ENCODE data around the gene MTFR1L. TPM values are rescaled to one million over a fixed set of nuclear protein-coding genes. Genes with fewer than 3 reads are reported as not detected.

Gene MTFR1L
- total RNA-seq, 2 donors from 2014 or later, result 39.6 to 58.8 TPM

DNA sequence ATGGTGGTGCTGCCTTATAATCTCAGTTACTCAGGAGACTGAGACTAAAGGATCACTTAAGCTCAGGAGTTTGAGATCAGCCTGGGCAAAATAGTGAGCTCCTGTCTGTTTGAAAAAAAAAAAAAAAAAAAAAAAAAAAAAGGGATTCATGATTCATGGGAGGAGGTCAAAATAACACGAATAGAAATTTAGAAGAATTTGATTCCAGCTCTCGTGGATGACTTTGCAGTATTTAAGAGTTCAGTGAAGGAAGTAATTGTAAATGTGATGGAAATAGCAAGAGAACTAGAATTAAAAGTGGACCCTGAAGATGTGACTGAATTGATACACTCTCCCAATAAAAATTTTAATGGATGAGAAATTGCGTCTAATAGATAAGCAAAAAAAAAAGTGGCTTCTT lies 23.7 kb downstream of the MTFR1L start:
- ATAC-seq (replicated peaks), result no peak

DNA sequence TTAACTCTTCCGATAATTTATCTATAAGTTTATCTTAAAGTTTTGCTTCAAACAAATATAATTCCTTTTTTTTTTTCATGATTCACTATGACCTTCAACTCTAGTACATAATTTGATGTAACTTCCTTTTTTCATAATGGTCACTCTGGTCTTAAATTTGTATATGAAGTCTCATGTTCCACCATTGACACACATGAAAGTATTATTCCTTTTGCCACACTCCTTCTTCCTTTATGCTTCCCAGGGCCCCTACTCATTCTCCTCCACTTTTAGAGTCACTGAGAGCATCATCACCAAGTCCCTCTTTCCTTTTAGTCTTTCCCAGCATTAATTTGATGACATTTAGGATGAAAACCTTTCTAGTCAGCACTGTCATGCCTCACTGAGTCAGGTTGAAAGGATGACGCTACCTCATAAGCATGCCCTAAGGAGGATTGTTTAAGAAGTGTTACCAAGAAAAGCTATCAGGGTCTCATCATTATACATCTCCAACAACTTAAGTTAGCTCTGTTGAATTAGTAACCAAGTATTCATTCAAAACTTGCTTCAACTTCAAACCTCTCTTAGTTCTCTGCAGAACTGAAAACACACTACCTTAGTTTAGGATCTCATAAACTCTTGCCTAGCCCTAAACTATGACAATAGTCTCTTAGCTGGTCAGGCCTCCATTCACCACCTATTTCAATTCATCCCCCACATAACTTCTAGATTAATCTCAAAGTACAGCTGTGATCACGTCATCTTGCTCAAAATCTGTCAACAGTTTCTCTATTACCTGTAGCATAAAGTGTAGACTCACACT lies 25.0 kb downstream of the MTFR1L start:
- ATAC-seq (replicated peaks), result no peak
- H3K27ac Mint-ChIP-seq, result no peak overlapping the region
- H3K9me3 Mint-ChIP-seq, result peaks cover 9% of the 10 kb centered on the region
- no peaks in the 10 kb centered on the region for H3K27me3 Mint-ChIP-seq
- H3K4me3 Mint-ChIP-seq, result no peak overlapping the region
- no peaks in the 10 kb centered on the region for H3K4me1 Mint-ChIP-seq
- no peaks in the 10 kb centered on the region for H3K36me3 Mint-ChIP-seq (ENCODE audit: low read depth)

More for the DNA sequence above, 23.7 kb downstream of the MTFR1L start:
- no peak overlapping the region for H3K27ac Mint-ChIP-seq
- no peaks in the 10 kb centered on the region for H3K4me1 Mint-ChIP-seq
- peaks cover 9% of the 10 kb centered on the region for H3K9me3 Mint-ChIP-seq
- no peaks in the 10 kb centered on the region for H3K27me3 Mint-ChIP-seq
- no peaks in the 10 kb centered on the region for H3K36me3 Mint-ChIP-seq (ENCODE audit: low read depth)
- no peak overlapping the region for H3K4me3 Mint-ChIP-seq

DNA sequence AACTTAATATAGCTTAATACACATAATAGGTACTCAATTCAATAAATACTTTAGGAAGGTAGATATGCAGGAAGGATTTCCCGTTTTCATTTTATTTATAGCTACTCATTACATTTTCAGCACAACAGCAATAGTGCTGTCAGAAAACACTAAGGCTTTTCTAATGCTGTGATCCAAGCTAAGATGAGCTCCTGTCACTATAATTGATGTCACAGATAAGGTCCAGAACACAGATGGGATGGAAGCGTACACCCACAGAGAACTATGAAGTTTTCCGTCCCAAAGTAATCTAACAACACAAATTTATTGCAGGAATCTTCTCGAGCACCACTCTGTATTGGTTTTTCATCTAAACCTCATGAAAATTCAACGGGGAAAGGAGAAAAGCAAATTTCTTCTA lies 25.9 kb downstream of the MTFR1L start:
- no peak for ATAC-seq (replicated peaks)
- no peaks in the 10 kb centered on the region for H3K36me3 Mint-ChIP-seq (ENCODE audit: low read depth)
- no peak overlapping the region for H3K4me3 Mint-ChIP-seq
- no peak overlapping the region for H3K27ac Mint-ChIP-seq
- no peaks in the 10 kb centered on the region for H3K9me3 Mint-ChIP-seq
- no peaks in the 10 kb centered on the region for H3K27me3 Mint-ChIP-seq
- H3K4me1 Mint-ChIP-seq, result no peaks in the 10 kb centered on the region

DNA sequence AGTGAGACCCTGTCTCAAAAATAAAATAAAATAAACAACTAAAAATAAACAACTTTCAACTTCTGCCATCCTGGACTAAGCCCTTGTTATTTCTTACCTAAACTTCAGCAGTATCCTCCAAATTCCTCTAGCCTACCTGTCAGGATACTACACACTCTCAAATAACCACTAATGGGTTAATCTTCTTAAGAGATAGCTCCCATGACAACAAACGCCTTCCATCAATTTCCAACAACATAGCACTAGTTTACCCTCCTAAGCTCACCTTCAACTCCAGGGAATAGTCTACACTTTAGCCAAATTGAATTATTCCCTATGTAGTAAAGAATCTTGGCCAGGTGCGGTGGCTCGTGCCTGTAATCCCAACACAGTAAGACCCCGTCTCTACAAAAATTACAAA lies 28.2 kb downstream of the MTFR1L start:
- Mint-ChIP-seq H3K9me3 (no peaks in the 10 kb centered on the region), H3K27ac (no peak overlapping the region), H3K4me1 (no peaks in the 10 kb centered on the region), H3K27me3 (no peaks in the 10 kb centered on the region), H3K4me3 (no peak overlapping the region), H3K36me3 (ENCODE audit: low read depth) (no peaks in the 10 kb centered on the region)
- no peak for ATAC-seq (replicated peaks)

DNA sequence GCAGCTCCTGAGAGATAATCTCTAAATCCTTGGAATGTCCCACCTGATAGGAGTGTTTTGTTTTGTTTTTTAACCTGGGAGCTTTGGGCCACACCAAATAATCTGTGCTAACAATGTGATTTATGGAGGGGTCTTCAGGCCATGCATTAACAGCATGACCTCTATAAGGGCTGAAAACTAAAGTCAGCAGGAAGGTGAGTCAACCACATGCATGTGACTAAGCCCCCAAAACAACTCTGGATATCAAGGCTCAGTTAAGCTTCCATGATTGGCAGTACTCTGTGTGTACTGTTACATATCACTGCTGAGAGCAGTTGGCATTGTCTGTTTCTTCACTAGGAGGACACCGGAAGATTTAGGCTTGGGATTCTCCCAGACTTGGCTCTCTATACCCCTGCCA lies 28.8 kb downstream of the MTFR1L start:
- Mint-ChIP-seq H3K9me3 (no peaks in the 10 kb centered on the region), H3K36me3 (ENCODE audit: low read depth) (no peaks in the 10 kb centered on the region), H3K4me1 (no peaks in the 10 kb centered on the region), H3K4me3 (no peak overlapping the region), H3K27ac (no peak overlapping the region), H3K27me3 (no peaks in the 10 kb centered on the region)
- no peak for ATAC-seq (replicated peaks)

DNA sequence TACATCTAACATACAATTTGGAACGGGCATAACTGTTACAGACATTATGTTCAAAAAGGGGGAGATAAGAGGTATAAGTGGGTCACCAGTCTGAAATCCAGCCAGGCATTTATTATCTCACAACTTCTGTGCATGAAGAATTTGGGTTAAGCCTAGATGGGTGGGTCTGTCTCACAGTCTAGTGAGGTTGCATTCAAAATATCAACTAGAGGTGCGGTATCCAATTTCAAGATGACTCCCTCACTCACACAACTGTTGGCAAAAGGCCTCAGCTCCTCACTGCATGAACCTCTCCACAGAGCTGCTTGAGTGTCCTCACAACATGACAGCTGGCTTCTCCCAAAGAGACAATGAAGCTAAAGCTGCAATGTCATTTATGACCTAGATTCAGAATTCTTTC lies 34.8 kb downstream of the MTFR1L start:
- H3K4me3 Mint-ChIP-seq, result no peak overlapping the region
- no peak overlapping the region for H3K27ac Mint-ChIP-seq
- peaks cover 9% of the 10 kb centered on the region for H3K4me1 Mint-ChIP-seq
- no peak for ATAC-seq (replicated peaks)
- no peaks in the 10 kb centered on the region for H3K36me3 Mint-ChIP-seq (ENCODE audit: low read depth)
- no peaks in the 10 kb centered on the region for H3K27me3 Mint-ChIP-seq
- H3K9me3 Mint-ChIP-seq, result no peaks in the 10 kb centered on the region

DNA sequence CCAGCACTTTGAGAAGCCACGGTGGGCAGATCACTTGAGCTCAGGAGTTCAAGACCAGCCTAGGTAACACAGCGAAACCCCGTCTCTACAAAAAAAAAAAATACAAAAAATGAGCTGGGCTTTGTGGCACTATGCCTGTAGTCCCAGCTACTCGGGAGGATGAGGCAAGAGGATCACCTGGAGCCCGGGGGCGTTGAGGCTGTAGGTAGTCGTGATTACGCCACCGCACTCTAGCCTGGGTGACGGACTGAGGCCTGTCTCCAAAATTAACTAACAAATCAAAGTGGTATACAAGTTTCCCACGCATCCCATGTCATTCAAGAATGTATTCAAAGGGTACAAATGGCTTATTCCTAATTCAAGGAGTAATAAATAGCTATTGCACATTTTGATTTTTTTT lies 37.1 kb downstream of the MTFR1L start:
- H3K27ac Mint-ChIP-seq, result no peak overlapping the region
- no peak overlapping the region for H3K4me3 Mint-ChIP-seq
- no peak for ATAC-seq (replicated peaks)
- H3K36me3 Mint-ChIP-seq (ENCODE audit: low read depth), result no peaks in the 10 kb centered on the region
- peaks cover 9% of the 10 kb centered on the region for H3K4me1 Mint-ChIP-seq
- no peaks in the 10 kb centered on the region for H3K27me3 Mint-ChIP-seq
- H3K9me3 Mint-ChIP-seq, result no peaks in the 10 kb centered on the region

DNA sequence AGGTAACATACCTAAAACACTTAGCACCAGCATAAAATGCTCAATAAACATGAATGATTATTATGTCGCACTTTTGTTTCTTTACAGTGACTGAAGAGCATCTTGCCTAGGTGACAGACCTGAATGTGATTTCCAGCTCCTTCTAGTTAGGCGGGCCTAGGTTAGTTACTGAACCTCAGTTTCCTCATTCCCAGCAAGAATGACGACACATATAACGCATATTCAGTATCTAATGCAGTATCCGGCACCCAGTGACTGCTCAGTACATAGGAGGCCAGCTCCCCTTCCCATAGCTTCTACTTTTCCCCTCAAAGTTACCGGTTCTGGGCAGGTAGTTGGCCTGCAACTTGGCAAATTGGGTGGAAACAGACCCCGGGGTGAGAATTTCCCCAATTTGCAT lies 38.7 kb downstream of the MTFR1L start:
- ATAC-seq (replicated peaks), result no peak
- peak overlapping the region; percentile 95 for H3K4me3 Mint-ChIP-seq
- peaks cover 9% of the 10 kb centered on the region for H3K4me1 Mint-ChIP-seq
- no peaks in the 10 kb centered on the region for H3K36me3 Mint-ChIP-seq (ENCODE audit: low read depth)
- H3K9me3 Mint-ChIP-seq, result no peaks in the 10 kb centered on the region
- H3K27me3 Mint-ChIP-seq, result no peaks in the 10 kb centered on the region
- peak overlapping the region; percentile 92 for H3K27ac Mint-ChIP-seq

DNA sequence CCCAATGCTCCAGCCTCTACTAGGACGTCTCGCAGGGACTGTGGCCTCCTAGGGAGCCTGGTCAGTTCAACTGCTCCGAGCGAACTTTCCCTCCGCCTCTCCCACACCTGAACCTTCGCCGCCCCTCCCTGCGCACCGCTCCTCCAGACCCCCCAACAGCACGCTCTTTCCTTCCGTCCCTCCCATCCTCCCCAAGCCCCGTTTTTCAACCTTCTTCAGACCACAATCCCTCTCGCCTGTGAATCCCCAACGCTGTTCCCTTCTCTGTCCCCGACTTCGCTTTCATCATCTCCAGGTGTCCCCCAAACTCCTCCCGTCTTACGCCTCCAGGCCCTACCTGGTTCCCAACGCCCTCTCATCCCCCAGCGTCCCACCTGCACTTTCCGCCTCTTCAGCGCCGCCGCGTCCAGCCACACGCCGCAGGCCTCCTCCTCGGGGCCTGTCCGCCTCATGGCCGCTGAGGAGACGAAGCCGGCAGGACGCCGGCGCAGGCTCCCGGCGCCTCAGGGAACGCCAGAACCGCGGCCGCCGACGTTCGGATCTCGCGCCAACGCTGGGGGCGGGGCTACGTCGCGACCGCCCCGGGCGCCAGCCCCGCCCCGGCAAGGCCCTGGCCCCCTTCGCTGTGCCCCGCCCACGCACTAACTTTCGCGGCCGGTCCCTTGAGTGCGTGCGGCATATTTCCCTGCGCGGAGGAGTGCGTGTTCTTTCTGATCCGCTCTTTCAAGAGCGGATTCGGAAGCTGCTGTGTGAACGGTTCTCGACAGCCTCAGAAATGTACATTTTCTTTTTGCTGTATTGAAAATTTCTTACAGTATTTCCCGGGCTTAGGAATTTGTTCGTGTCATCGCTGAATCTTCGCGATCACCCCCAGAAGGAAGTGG lies 39.4 kb downstream of the MTFR1L start, which contains the start of gene AUNIP:
Gene AUNIP, minus strand, starts transcription at position 552 of the 884 bp plus-strand sequence. Its CDS starts 100 bp downstream, at position 452.
- H3K36me3 Mint-ChIP-seq (ENCODE audit: low read depth), result no peaks in the 10 kb centered on the region
- peak within 1 kb of the TSS; percentile 92 for H3K27ac Mint-ChIP-seq
- H3K4me3 Mint-ChIP-seq, result peak within 1 kb of the TSS; percentile 95
- H3K4me1 Mint-ChIP-seq, result peaks cover 9% of the 10 kb centered on the region
- ATAC-seq (replicated peaks), result peak; percentile 95
- H3K9me3 Mint-ChIP-seq, result no peaks in the 10 kb centered on the region
- H3K27me3 Mint-ChIP-seq, result no peaks in the 10 kb centered on the region

DNA sequence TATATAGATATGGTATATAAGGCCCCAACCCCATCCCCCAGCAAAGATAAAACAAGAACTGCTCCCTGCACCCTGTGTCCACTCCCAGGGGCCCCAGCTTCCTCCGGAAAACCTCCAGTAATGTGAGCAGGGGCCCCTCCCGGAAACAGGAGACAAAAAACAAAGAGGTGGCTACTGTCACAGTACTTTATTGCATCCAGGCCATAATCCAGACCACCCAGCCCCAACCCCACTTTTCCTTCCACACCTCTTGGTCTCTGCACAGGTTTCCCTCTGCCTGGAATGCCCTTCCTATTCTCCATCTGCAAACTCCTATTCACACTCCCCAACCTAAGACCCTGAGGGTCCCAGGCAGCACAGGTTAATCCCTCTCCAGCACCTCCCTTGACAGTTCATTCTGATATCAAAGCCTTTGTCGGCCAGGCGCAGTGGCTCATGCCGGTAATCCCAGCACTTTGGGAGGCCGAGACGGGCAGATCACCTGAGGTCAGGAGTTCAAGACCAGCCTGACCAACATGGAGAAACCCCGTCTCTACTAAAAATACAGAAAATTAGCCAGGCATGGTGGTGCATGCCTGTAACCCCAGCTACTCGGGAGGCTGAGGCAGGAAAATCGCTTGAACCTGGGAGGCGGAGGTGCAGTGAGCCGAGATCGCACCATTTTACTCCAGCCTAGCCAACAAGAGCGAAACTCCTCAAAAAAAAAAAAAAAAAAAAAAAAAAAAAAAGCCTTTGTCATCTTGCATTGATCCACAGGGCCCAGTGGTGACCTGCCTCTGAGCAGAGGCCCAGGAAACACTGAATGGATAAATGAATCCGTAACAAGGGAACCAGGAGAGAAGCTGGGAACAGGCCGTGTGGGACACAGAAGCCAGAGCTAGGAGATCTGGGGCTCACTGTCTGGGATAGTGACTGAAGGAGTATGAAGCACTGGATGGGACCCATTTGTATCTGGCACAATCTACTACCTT lies 41.8 kb downstream of the MTFR1L start:
- peaks cover 15% of the 10 kb centered on the region for H3K4me1 Mint-ChIP-seq
- no peaks in the 10 kb centered on the region for H3K36me3 Mint-ChIP-seq (ENCODE audit: low read depth)
- H3K27ac Mint-ChIP-seq, result peak overlapping the region; percentile 72
- no peak overlapping the region for H3K4me3 Mint-ChIP-seq
- no peaks in the 10 kb centered on the region for H3K9me3 Mint-ChIP-seq
- ATAC-seq (replicated peaks), result no peak
- H3K27me3 Mint-ChIP-seq, result no peaks in the 10 kb centered on the region

DNA sequence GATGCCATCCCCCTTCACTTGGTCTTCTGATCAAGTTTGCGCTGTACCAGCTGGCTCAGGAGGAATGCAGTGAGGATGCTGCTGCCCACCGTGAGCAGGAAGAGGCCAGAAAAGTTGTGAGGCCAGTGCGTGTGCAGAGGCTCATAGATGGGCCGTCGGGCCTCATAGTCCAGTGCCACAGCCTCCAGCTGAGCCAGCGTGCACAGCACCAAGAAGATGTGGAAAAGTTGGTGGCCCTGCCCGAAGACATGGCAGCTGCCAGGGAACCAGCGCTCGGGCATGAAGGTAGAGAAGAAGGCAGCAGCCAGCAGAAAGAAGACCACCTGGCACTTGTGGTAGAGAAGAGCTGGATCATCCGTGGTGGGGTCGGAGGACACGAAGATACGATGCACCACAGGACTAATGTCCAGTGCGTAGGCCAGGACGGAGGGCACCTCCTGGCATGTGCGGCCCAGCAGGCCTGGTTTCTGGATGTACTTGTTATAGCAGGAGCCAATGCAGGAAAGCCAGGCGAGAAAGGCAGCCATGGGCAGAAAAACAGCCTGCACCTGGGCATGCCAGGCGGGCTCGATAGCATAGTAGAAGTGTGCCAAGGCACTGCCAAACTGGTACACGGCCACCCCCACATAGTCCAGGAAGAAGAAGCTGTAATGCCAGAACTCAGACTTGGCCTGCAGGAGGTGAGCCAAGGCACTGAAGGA lies 43.2 kb downstream of the MTFR1L start:
- Mint-ChIP-seq H3K4me1 (peaks cover 15% of the 10 kb centered on the region), H3K4me3 (no peak overlapping the region), H3K27ac (no peak overlapping the region), H3K9me3 (no peaks in the 10 kb centered on the region), H3K36me3 (ENCODE audit: low read depth) (no peaks in the 10 kb centered on the region), H3K27me3 (no peaks in the 10 kb centered on the region)
- no peak for ATAC-seq (replicated peaks)

DNA sequence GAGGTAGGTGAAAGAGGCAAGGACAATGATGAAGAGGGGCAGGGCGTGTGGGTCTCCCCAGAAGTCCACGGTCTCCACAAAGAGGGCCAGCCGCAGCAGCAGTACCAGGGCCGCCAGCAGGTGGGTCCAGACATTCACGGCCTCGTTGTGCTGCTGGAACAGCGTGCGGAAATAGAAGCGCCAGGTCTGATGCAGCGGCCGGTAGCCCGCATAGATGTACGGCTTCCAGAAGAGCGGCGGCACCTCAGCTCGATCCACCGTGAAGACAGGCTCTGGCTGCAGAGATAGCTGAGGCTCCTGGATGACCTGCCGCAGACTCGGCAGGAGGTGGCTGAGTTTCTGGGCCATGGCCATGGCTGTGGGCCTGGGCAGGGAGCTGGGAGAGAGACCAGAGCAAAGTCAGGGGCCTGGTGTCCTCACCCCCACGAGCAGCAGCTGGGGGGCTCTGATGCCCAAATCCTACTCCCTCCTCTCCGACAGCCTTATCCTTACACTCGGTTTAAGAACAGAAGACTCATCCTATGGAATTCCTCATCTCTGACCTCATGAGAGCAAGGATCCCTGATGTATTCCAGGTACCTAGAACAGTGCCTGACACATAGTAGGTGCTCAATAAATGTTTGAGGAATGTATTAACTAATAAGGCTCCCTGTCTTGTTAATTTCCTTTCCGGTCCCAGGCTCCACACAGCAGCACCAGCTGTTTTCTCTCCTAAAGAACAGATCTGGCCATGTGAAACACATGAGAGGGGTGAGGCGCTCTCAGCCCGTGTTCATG lies 43.9 kb downstream of the MTFR1L start:
- no peak for ATAC-seq (replicated peaks)
- no peaks in the 10 kb centered on the region for H3K9me3 Mint-ChIP-seq
- H3K4me1 Mint-ChIP-seq, result peaks cover 8% of the 10 kb centered on the region
- H3K27me3 Mint-ChIP-seq, result no peaks in the 10 kb centered on the region
- H3K36me3 Mint-ChIP-seq (ENCODE audit: low read depth), result no peaks in the 10 kb centered on the region
- H3K27ac Mint-ChIP-seq, result no peak overlapping the region
- H3K4me3 Mint-ChIP-seq, result no peak overlapping the region

DNA sequence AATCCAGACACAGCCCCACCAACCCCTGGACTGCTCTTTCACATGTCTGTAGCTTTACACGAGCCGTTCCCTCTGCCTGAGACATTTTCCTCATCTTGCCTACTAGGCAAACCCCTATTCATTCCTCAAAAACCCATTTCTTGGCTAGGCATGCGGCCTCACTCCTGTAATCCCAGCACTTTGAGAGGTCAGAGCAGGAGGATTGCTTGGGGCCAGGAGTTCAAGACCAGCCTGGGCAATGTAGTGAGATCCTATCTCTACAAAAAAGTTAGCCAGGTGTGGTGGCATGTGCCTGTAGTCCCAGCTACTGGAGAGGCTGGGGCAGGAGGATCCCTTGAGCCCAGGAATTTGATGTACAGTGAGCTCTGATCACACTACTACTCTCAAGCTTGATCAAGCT lies 44.7 kb downstream of the MTFR1L start:
- no peak overlapping the region for H3K4me3 Mint-ChIP-seq
- H3K4me1 Mint-ChIP-seq, result peaks cover 6% of the 10 kb centered on the region
- ATAC-seq (replicated peaks), result no peak
- no peaks in the 10 kb centered on the region for H3K36me3 Mint-ChIP-seq (ENCODE audit: low read depth)
- no peaks in the 10 kb centered on the region for H3K27me3 Mint-ChIP-seq
- H3K9me3 Mint-ChIP-seq, result no peaks in the 10 kb centered on the region
- H3K27ac Mint-ChIP-seq, result no peak overlapping the region

All from activated T-helper 17 cell treated with anti-CD3 and anti-CD28 coated beads, Interleukin-2, amount 50 U/mL, for 72 hours (primary cell).